GM12873 (cell line): Measurements from ENCODE around the gene CD68.

Experiments
- CTCF ChIP-seq: IDR thresholded peaks from 2 replicates; pipeline ENCODE4 v1.5.1; 2012; ENCODE audit warnings: low read depth, mild to moderate bottlenecking, moderate library complexity, low read length, control low read depth; ENCODE audit not compliant: insufficient read depth; ENCODE audit errors: missing control alignments

The CD68 gene

GRCh38 chr17:7556627-7557026 is 22.8 kb upstream of the CD68 start:
- TF ChIP-seq CTCF = no peak

- no peak for TF ChIP-seq CTCF
Observed at GRCh38 chr17:7557147-7557764, 22.2 kb upstream of the CD68 start.

GRCh38 chr17:7557775-7558543 is 21.5 kb upstream of the CD68 start:
- no peak for TF ChIP-seq CTCF

- TF ChIP-seq CTCF = no peak
Observed at GRCh38 chr17:7558544-7559319, 20.7 kb upstream of the CD68 start, which contains the start of gene TNFSF13. Gene TNFSF13 (plus strand): TSS chr17:7558750. CDS start chr17:7559040, 290 bp downstream.

- TF ChIP-seq CTCF = no peak
Observed at GRCh38 chr17:7559320-7560171, 19.9 kb upstream of the CD68 start.

- peak; percentile 91 for TF ChIP-seq CTCF
Observed at GRCh38 chr17:7560172-7561027, 19.0 kb upstream of the CD68 start.
